Smooth muscle cell (in vitro differentiated cells): Measurements from ENCODE around the gene CD96. TPM values are rescaled to one million over a fixed set of nuclear protein-coding genes. Genes with fewer than 3 reads are reported as not detected.

ENCODE experiments used
- DNase-seq: peaks from one replicate; lab custom pipeline; 2025; ENCODE audit not compliant: unreplicated experiment; lab: John Stamatoyannopoulos, UW
- H2AFZ ChIP-seq: fragments of 200-600 bp; sonication (generic); 2 replicates; pipeline ENCODE4 v1.6.0; 2016; ENCODE audit warnings: antibody characterized with exemption, low read depth, mild to moderate bottlenecking
- H3F3A ChIP-seq: fragments of 200-600 bp; sonication (generic); 2 replicates; pipeline ENCODE4 v1.6.0; 2017; ENCODE audit warnings: antibody characterized with exemption, low read depth
- H3K27ac ChIP-seq: fragments of 200-600 bp; sonication (generic); 2 replicates; pipeline ENCODE4 v1.5.1; 2016; ENCODE audit warnings: low read depth, mild to moderate bottlenecking
- H3K27me3 ChIP-seq: fragments of 200-600 bp; sonication (generic); 2 replicates; pipeline ENCODE4 v1.6.1; 2016; ENCODE audit warnings: low read depth, mild to moderate bottlenecking
- H3K36me3 ChIP-seq: fragments of 200-600 bp; sonication (generic); 2 replicates; pipeline ENCODE4 v1.5.1; 2016; ENCODE audit warnings: low read depth
- H3K4me1 ChIP-seq: fragments of 200-600 bp; sonication (generic); 2 replicates; pipeline ENCODE4 v1.5.1; 2016; ENCODE audit warnings: low read depth
- H3K4me2 ChIP-seq: fragments of 200-600 bp; sonication (generic); 2 replicates; pipeline ENCODE4 v1.6.0; 2016; ENCODE audit warnings: mild to moderate bottlenecking
- H3K4me3 ChIP-seq: fragments of 200-600 bp; sonication (generic); 2 replicates; pipeline ENCODE4 v1.5.1; 2016; ENCODE audit warnings: mild to moderate bottlenecking
- H3K79me2 ChIP-seq: fragments of 200-600 bp; sonication (generic); 2 replicates; pipeline ENCODE4 v1.6.0; 2016; ENCODE audit warnings: low read depth, mild to moderate bottlenecking
- H3K9ac ChIP-seq: fragments of 200-600 bp; sonication (generic); 2 replicates; pipeline ENCODE4 v1.6.0; 2016; ENCODE audit warnings: low read depth
- H3K9me3 ChIP-seq: fragments of 200-600 bp; sonication (generic); replicated peaks from 2 replicates; pipeline ENCODE4 v1.5.1; 2016; ENCODE audit warnings: low read depth
- H4K20me1 ChIP-seq: fragments of 200-600 bp; sonication (generic); 2 replicates; pipeline ENCODE4 v1.6.0; 2016; ENCODE audit warnings: low read depth
- WGBS: methylation state at CpG from one replicate; pipeline ENCODE4 v1.1.7; 2016; ENCODE audit warnings: low lambda C conversion rate; 5-methylcytosine and 5-hydroxymethylcytosine counted together
- polyA plus RNA-seq: library from polyadenylated mRNA; unstranded; fragments of >200 nt; fragmentation: Nextera tagmentation; extraction: Ambion mirVana; gene quantifications from 2 replicates; pipeline ENCODE4 v1.2.1, GENCODE V29; 2016
- total RNA-seq: library from RNA; depleted of rRNA; stranded (reverse); fragments of >200 nt; gene quantifications from 2 replicates; pipeline ENCODE4 v1.2.3, GENCODE V29; 2014
- TF ChIP-seq, protein P1 (sequence below): fragments of 200-600 bp; sonication (generic); IDR thresholded peaks from 2 replicates; pipeline ENCODE4 v1.5.1; 2017; ENCODE audit warnings: borderline replicate concordance, mild to moderate bottlenecking, antibody characterized with exemption; ENCODE audit not compliant: insufficient read depth, poor library complexity, severe bottlenecking

Gene CD96
- total and polyA plus RNA-seq, 2 experiments from 2014 or later: 0.09 to 0.46 TPM

DNA sequence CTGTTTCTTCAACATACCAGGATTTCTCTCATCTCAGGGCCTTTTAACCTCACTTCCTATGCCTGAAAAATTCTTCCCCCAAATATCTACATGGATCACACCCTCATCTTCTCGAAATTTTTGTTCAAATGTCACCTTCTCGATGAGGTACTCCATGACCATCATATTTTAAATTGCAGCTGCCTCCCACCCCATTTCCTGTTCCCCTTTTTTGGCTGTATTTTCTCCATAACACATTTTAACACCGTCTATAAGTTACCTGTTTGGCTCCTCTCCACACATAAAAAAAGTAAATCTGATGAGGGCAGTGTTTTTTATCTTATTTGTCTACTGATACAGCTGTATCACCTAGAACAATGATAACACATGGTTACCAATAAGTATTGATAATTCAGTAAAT, 73.9 kb downstream of the CD96 start:
- H3K4me3 ChIP-seq: no peak overlapping the region
- H3K4me2 ChIP-seq: no peak overlapping the region

DNA sequence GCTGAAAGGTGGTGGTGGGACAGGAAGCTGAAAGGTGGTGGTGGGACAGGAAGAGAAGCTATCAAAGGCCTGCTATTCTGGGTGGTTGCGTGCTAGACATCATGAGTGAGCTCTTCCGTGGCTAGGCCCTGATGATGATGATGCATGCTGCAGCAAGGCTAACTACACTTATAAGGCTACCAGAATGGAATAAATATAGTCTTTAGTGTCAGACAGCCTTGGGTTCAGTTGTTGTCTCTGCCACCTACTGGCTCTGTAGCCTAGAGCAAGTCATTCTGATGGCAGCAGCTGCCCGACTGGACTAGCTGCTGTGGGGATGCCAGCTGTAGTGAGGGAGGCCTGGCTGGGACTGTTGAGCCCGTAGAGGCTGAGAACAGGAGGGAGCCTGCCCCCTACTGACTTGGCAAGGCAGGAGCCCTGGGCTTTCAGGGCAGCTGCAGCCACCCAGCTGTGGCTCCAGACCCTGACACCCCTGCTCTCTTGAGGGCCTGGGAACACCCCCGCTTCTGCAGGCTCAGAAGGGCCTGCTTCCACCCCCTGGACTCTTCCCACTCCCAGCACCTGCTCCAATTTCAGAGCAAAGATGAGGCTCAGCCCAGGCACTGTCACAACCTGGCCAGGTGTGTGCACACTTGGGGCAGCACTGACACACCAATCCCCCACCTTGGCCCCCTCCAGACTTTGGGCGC, 74.6 kb downstream of the CD96 start:
- no peak overlapping the region for H3K27ac ChIP-seq
- H3K36me3 ChIP-seq: no peaks in the 10 kb centered on the region
- DNase-seq: no peak
- H4K20me1 ChIP-seq: no peaks in the 10 kb centered on the region
- H3F3A ChIP-seq: no peaks in the 10 kb centered on the region
- H3K9me3 ChIP-seq: no peaks in the 10 kb centered on the region
- 85% methylated on average over 6 of the region's 6 CpGs for WGBS
- H2AFZ ChIP-seq: no peak overlapping the region
- no peak overlapping the region for H3K4me3 ChIP-seq
- H3K27me3 ChIP-seq: no peaks in the 10 kb centered on the region
- H3K9ac ChIP-seq: no peak overlapping the region
- TF ChIP-seq, protein P1, sequence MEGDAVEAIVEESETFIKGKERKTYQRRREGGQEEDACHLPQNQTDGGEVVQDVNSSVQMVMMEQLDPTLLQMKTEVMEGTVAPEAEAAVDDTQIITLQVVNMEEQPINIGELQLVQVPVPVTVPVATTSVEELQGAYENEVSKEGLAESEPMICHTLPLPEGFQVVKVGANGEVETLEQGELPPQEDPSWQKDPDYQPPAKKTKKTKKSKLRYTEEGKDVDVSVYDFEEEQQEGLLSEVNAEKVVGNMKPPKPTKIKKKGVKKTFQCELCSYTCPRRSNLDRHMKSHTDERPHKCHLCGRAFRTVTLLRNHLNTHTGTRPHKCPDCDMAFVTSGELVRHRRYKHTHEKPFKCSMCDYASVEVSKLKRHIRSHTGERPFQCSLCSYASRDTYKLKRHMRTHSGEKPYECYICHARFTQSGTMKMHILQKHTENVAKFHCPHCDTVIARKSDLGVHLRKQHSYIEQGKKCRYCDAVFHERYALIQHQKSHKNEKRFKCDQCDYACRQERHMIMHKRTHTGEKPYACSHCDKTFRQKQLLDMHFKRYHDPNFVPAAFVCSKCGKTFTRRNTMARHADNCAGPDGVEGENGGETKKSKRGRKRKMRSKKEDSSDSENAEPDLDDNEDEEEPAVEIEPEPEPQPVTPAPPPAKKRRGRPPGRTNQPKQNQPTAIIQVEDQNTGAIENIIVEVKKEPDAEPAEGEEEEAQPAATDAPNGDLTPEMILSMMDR: peak; percentile 8
- no peaks in the 10 kb centered on the region for H3K79me2 ChIP-seq
- no peak overlapping the region for H3K4me2 ChIP-seq
- no peaks in the 10 kb centered on the region for H3K4me1 ChIP-seq

More for the DNA sequence above, 73.9 kb downstream of the CD96 start:
- DNase-seq: no peak
- Histone ChIP-seq H3K27ac (no peak overlapping the region), H3K27me3 (no peaks in the 10 kb centered on the region), H3K4me1 (no peaks in the 10 kb centered on the region), H3F3A (no peaks in the 10 kb centered on the region), H3K9ac (no peak overlapping the region), H2AFZ (no peak overlapping the region), H3K36me3 (no peaks in the 10 kb centered on the region), H4K20me1 (no peaks in the 10 kb centered on the region), H3K79me2 (no peaks in the 10 kb centered on the region), H3K9me3 (no peaks in the 10 kb centered on the region)
- 83% methylated on average over 3 of the region's 3 CpGs for WGBS
- TF ChIP-seq, protein P1: no peak

DNA sequence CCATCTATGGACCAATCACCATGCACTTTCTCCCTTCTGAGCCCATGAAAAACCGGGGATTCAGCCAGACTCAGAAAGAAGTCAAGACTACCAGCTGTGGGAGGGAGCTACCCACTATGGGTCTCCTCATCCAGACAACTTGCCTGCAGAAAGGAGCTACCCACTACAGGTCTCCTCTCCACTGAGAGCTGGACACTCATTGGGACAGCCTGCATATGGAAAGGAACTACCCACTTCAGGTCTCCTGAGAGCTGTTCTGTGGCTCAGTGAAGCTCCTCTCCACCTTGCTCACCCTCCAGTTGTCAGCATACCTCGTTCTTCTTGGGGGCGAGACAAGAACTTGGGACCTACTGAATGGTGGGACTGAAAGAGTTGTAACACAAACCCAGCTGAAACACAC, 75.4 kb downstream of the CD96 start:
- DNase-seq: no peak
- Histone ChIP-seq H3K9me3 (no peaks in the 10 kb centered on the region), H3K36me3 (no peaks in the 10 kb centered on the region), H3K27ac (no peak overlapping the region), H3K79me2 (no peaks in the 10 kb centered on the region), H3K4me2 (no peak overlapping the region), H3K4me3 (no peak overlapping the region), H3F3A (no peaks in the 10 kb centered on the region), H4K20me1 (no peaks in the 10 kb centered on the region), H3K4me1 (no peaks in the 10 kb centered on the region), H3K9ac (no peak overlapping the region), H2AFZ (no peak overlapping the region), H3K27me3 (no peaks in the 10 kb centered on the region)
- WGBS: 96% methylated on average over 3 of the region's 3 CpGs
- TF ChIP-seq, protein P1: no peak

DNA sequence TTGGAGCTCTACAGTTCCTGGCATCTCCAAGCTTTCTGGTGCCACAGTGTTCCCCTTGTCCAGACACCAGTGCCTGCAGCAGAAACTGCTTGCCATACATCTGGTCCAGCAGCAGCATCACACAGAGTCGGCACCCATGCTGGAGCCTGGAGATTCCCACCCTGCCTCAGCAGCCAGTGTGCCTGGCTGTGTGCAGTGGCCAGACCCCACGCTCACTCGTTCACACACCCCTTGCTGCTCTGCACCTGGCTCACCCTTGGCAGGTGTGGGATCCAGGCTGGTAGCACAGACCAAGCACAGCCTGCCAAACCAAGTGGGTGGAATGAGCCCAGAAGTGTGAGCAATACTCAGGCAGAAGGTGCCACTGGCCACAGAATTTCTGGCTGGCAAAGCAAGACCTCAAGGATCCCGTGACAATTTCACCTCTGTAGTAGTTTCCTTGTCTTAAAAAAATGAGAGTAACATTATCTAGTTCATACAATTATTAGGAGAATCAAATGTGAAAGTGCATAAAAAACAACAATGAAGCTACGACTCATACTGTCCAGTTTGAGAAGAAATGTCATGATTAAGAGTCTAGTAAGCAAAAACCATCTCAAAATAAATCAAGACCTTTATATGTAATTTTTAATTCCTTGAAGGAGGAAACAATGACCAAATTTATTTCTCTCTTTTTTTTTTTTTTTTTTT, 76.1 kb downstream of the CD96 start:
- DNase-seq: no peak
- Histone ChIP-seq H2AFZ (no peak overlapping the region), H3F3A (no peaks in the 10 kb centered on the region), H3K36me3 (no peaks in the 10 kb centered on the region), H3K9me3 (no peaks in the 10 kb centered on the region), H3K27me3 (no peaks in the 10 kb centered on the region), H3K4me1 (no peaks in the 10 kb centered on the region), H3K4me3 (no peak overlapping the region), H3K4me2 (no peak overlapping the region), H3K79me2 (no peaks in the 10 kb centered on the region), H4K20me1 (no peaks in the 10 kb centered on the region), H3K9ac (no peak overlapping the region), H3K27ac (no peak overlapping the region)
- 91% methylated on average over 5 of the region's 5 CpGs for WGBS
- TF ChIP-seq, protein P1: no peak
